ENCODE measurements around the gene VPS29.
"Not testable (repeated sequence)": the region's sequence is repeated elsewhere in the genome, so short reads cannot be mapped to it uniquely, and the experiment has no call there.

The VPS29 gene

DNA sequence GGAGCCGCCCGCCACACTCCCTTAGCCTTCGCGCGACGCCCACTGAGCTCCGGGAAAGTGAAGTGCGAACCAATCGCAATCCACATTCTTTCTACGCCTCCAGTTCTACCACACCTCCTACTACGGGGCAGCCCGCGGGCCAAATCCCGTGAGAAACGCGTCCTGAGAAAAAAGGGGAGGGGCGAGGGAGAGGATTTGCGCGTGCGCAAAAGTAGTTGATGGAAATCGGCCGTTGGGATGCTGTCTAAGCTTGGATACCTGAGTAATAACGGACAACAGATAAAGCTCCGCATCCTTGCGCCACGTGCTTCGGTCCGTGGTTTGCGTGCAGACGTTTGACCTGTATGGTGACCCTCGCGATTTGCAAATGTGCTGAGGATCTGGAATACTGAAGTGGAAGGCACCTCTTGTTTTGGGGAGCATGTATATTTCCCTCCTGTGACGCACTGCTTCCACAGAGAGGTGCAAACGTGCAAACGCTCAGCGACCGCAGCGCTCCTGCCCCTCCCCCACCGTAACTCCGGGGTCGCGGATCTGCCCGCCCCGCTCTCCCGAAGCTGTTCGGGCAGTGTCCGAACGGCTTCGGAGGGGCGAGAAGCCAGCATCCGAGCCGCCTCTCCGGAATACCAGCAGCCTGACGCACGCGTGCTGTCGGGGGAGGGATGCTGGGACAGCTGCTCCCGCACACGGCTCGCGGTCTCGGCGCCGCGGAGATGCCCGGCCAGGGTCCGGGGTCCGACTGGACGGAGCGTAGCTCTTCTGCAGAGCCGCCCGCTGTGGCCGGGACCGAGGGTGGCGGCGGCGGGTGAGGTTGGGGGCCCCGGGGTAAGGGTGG is 33.5 kb downstream of the VPS29 start, which contains the start of the genes FAM216A and GPN3:
Gene FAM216A (plus strand): TSS at position 632 of the 835 bp plus-strand sequence. CDS start 31 bp downstream, at position 663.
Gene GPN3 (minus strand): TSS at position 44 of the 835 bp plus-strand sequence. CDS start 54 bp downstream, outside the sequence.
- peak within 1 kb of the TSS; percentile 95 for H3K4me3 ChIP-seq (replicated peaks; ENCODE audit: insufficient read depth, low read length)
- peak; percentile 98 for DNase-seq (ENCODE audit: low read depth in 1 of 2, low spot score in 1 of 2)
- peak within 1 kb of the TSS; percentile 99 for H3K27ac ChIP-seq (replicated peaks)
- TF ChIP-seq, protein P1, sequence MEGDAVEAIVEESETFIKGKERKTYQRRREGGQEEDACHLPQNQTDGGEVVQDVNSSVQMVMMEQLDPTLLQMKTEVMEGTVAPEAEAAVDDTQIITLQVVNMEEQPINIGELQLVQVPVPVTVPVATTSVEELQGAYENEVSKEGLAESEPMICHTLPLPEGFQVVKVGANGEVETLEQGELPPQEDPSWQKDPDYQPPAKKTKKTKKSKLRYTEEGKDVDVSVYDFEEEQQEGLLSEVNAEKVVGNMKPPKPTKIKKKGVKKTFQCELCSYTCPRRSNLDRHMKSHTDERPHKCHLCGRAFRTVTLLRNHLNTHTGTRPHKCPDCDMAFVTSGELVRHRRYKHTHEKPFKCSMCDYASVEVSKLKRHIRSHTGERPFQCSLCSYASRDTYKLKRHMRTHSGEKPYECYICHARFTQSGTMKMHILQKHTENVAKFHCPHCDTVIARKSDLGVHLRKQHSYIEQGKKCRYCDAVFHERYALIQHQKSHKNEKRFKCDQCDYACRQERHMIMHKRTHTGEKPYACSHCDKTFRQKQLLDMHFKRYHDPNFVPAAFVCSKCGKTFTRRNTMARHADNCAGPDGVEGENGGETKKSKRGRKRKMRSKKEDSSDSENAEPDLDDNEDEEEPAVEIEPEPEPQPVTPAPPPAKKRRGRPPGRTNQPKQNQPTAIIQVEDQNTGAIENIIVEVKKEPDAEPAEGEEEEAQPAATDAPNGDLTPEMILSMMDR (IDR thresholded peaks at IDR 0.05; ENCODE audit: insufficient read depth, low read length): no peak
- TF ChIP-seq, protein P2, sequence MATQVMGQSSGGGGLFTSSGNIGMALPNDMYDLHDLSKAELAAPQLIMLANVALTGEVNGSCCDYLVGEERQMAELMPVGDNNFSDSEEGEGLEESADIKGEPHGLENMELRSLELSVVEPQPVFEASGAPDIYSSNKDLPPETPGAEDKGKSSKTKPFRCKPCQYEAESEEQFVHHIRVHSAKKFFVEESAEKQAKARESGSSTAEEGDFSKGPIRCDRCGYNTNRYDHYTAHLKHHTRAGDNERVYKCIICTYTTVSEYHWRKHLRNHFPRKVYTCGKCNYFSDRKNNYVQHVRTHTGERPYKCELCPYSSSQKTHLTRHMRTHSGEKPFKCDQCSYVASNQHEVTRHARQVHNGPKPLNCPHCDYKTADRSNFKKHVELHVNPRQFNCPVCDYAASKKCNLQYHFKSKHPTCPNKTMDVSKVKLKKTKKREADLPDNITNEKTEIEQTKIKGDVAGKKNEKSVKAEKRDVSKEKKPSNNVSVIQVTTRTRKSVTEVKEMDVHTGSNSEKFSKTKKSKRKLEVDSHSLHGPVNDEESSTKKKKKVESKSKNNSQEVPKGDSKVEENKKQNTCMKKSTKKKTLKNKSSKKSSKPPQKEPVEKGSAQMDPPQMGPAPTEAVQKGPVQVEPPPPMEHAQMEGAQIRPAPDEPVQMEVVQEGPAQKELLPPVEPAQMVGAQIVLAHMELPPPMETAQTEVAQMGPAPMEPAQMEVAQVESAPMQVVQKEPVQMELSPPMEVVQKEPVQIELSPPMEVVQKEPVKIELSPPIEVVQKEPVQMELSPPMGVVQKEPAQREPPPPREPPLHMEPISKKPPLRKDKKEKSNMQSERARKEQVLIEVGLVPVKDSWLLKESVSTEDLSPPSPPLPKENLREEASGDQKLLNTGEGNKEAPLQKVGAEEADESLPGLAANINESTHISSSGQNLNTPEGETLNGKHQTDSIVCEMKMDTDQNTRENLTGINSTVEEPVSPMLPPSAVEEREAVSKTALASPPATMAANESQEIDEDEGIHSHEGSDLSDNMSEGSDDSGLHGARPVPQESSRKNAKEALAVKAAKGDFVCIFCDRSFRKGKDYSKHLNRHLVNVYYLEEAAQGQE (IDR thresholded peaks at IDR 0.05; ENCODE audit: insufficient replicate concordance, low read depth): peak; percentile 10
- TF ChIP-seq GABPA (IDR thresholded peaks at IDR 0.05; ENCODE audit: low read depth): no peak
- TF ChIP-seq POLR2AphosphoS5 (IDR thresholded peaks at IDR 0.05; ENCODE audit: low read depth): peak; percentile 94
- H3K27me3 ChIP-seq (ENCODE audit: insufficient read depth, poor library complexity, severe bottlenecking): no peaks in the 10 kb centered on the region

- no peak for DNase-seq (ENCODE audit: low read depth in 1 of 2, low spot score in 1 of 2)
- TF ChIP-seq GABPA (IDR thresholded peaks at IDR 0.05; ENCODE audit: low read depth) (no peak), SPI1 (IDR thresholded peaks at IDR 0.05; ENCODE audit: borderline replicate concordance, low read depth) (no peak), POLR2AphosphoS5 (IDR thresholded peaks at IDR 0.05; ENCODE audit: low read depth) (no peak)
- TF ChIP-seq, protein P2 (IDR thresholded peaks at IDR 0.05; ENCODE audit: insufficient replicate concordance, low read depth): peak; percentile 6
- TF ChIP-seq, protein P1 (IDR thresholded peaks at IDR 0.05; ENCODE audit: insufficient read depth, low read length): no peak
- peak overlapping the region; percentile 95 for H3K4me3 ChIP-seq (replicated peaks; ENCODE audit: insufficient read depth, low read length)
- H3K27ac ChIP-seq (replicated peaks): peak overlapping the region; percentile 99
- no peaks in the 10 kb centered on the region for H3K27me3 ChIP-seq (ENCODE audit: insufficient read depth, poor library complexity, severe bottlenecking)
Observed at GRCh38 chr12:110467847-110468213, 34.1 kb downstream of the VPS29 start.

DNA sequence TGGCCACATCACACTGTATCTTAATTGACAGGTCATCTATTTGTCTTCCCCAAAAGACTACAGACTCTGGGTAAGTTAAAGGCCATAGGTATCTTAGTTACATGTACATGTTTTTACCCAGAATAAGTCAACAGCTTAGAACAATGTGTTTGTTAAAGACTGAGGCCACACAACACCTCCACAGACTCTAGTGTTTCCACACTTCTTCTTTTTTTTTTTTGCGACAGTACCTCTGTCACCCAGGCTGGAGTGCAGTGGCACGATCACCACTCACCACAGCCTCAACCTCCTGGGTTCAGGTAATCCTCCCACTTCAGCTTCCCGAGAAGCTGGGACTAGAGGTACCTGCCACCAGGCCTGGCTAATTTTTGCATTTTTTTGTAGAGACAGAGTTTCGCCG is 35.1 kb downstream of the VPS29 start:
- Histone ChIP-seq H3K27me3 (ENCODE audit: insufficient read depth, poor library complexity, severe bottlenecking) (no peaks in the 10 kb centered on the region), H3K4me3 (replicated peaks; ENCODE audit: insufficient read depth, low read length) (peak overlapping the region; percentile 95), H3K27ac (replicated peaks) (peak overlapping the region; percentile 99)
- DNase-seq (ENCODE audit: low read depth in 1 of 2, low spot score in 1 of 2): peak in 1 of 2 experiments; percentile 34
- no peak for TF ChIP-seq POLR2AphosphoS5 (IDR thresholded peaks at IDR 0.05; ENCODE audit: low read depth)
- TF ChIP-seq GABPA (IDR thresholded peaks at IDR 0.05; ENCODE audit: low read depth): no peak
- peak; percentile 88 for TF ChIP-seq SPI1 (IDR thresholded peaks at IDR 0.05; ENCODE audit: borderline replicate concordance, low read depth)

DNA sequence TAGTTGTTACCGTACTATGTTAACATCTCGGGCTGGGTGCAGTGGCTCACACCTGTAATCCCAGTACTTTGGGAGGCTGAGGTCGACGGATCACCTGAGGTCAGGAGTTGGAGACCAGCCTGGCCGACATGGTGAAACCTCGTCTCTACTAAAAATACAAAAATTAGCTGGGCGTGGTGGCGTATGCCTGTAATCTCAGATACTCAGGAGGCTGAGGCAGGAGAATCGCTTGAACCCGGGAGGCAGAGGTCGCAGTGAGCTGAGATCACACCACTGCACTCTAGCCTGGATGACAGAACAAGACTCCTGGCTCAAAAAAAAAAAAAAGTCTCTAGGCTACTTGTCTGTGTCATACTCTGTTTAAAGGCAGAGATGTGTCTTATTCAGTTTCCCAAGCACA is 36.1 kb downstream of the VPS29 start:
- H3K4me3 ChIP-seq (replicated peaks; ENCODE audit: insufficient read depth, low read length); H3K27me3 ChIP-seq (ENCODE audit: insufficient read depth, poor library complexity, severe bottlenecking); DNase-seq (ENCODE audit: low read depth in 1 of 2, low spot score in 1 of 2); H3K27ac ChIP-seq (replicated peaks): not testable (repeated sequence)
